Mesothelial cell of epicardium (in vitro differentiated cells): Measurements from ENCODE around the gene LCLAT1. TPM values are rescaled to one million over a fixed set of nuclear protein-coding genes. Genes with fewer than 3 reads are reported as not detected.
"Not testable (repeated sequence)": the region's sequence is repeated elsewhere in the genome, so short reads cannot be mapped to it uniquely, and the experiment has no call there.

ENCODE experiments used
- DNase-seq, 2 experiments: peaks; one replicate each; pipeline ENCODE4 v3.0.0; 2021; ENCODE audit warnings: low spot score in 2 of 2; ENCODE audit not compliant: unreplicated experiment in 2 of 2
- H3K27ac Mint-ChIP-seq: 2 replicates; pipeline ENCODE4 v1.8.0; 2021; ENCODE audit warnings: mixed read lengths
- H3K27me3 Mint-ChIP-seq: 2 replicates; pipeline ENCODE4 v1.8.0; 2021; ENCODE audit warnings: low read depth, mixed read lengths
- H3K36me3 Mint-ChIP-seq: 2 replicates; pipeline ENCODE4 v1.8.0; 2021; ENCODE audit warnings: mixed read lengths
- H3K4me1 Mint-ChIP-seq: 2 replicates; pipeline ENCODE4 v1.8.0; 2021; ENCODE audit warnings: mixed read lengths
- H3K4me3 Mint-ChIP-seq: 2 replicates; pipeline ENCODE4 v1.8.0; 2021; ENCODE audit warnings: mild to moderate bottlenecking, moderate library complexity, mixed read lengths
- H3K9me3 Mint-ChIP-seq: 2 replicates; pipeline ENCODE4 v1.8.0; 2021; ENCODE audit warnings: mixed read lengths
- CTCF ChIP-seq: fragments of 200-600 bp; sonication (generic); IDR thresholded peaks from one replicate; pipeline ENCODE4 v1.5.0; 2021; ENCODE audit warnings: antibody characterized with exemption; ENCODE audit not compliant: unreplicated experiment
- total RNA-seq: library from RNA; stranded (reverse); gene quantifications from 3 replicates; pipeline ENCODE4 v1.2.1, GENCODE V29; 2021

Gene LCLAT1
- total RNA-seq, 1 donor from 2014 or later, result 23.2 TPM

GRCh38 chr2:30502310-30502709 lies 55.3 kb downstream of the LCLAT1 start:
- Mint-ChIP-seq H3K9me3 (peaks cover 38% of the 10 kb centered on the region), H3K4me1 (peaks cover 11% of the 10 kb centered on the region), H3K4me3 (no peak overlapping the region), H3K27me3 (no peaks in the 10 kb centered on the region), H3K27ac (no peak overlapping the region), H3K36me3 (peaks cover 37% of the 10 kb centered on the region)
- DNase-seq, result no peak
- TF ChIP-seq CTCF, result no peak

- peaks cover 38% of the 10 kb centered on the region for H3K9me3 Mint-ChIP-seq
- DNase-seq, result no peak
- H3K4me3 Mint-ChIP-seq, result no peak overlapping the region
- no peaks in the 10 kb centered on the region for H3K27me3 Mint-ChIP-seq
- H3K4me1 Mint-ChIP-seq, result peaks cover 11% of the 10 kb centered on the region
- H3K36me3 Mint-ChIP-seq, result peaks cover 37% of the 10 kb centered on the region
- TF ChIP-seq CTCF, result peak; percentile 33
- no peak overlapping the region for H3K27ac Mint-ChIP-seq
These were observed 56.1 kb downstream of the LCLAT1 start for GRCh38 chr2:30503007-30503694.

- Mint-ChIP-seq H3K27ac (peak overlapping the region; percentile 66), H3K4me3 (no peak overlapping the region)
These were observed 56.6 kb downstream of the LCLAT1 start for GRCh38 chr2:30503695-30504052.

GRCh38 chr2:30504731-30505130 lies 57.7 kb downstream of the LCLAT1 start:
- TF ChIP-seq CTCF, result no peak
- Mint-ChIP-seq H3K4me3 (no peak overlapping the region), H3K27ac (no peak overlapping the region), H3K27me3 (no peaks in the 10 kb centered on the region), H3K36me3 (peaks cover 30% of the 10 kb centered on the region), H3K4me1 (peaks cover 13% of the 10 kb centered on the region), H3K9me3 (peaks cover 33% of the 10 kb centered on the region)
- no peak for DNase-seq

More at GRCh38 chr2:30503695-30504052, 56.6 kb downstream of the LCLAT1 start:
- DNase-seq, result no peak
- Mint-ChIP-seq H3K4me1 (peaks cover 11% of the 10 kb centered on the region), H3K36me3 (peaks cover 37% of the 10 kb centered on the region), H3K9me3 (peaks cover 37% of the 10 kb centered on the region), H3K27me3 (no peaks in the 10 kb centered on the region)
- no peak for TF ChIP-seq CTCF

GRCh38 chr2:30505500-30506180 lies 58.6 kb downstream of the LCLAT1 start:
- Mint-ChIP-seq H3K27me3 (no peaks in the 10 kb centered on the region), H3K27ac (no peak overlapping the region), H3K9me3 (peaks cover 30% of the 10 kb centered on the region), H3K36me3 (peaks cover 27% of the 10 kb centered on the region), H3K4me3 (no peak overlapping the region), H3K4me1 (peaks cover 20% of the 10 kb centered on the region)
- no peak for TF ChIP-seq CTCF
- DNase-seq, result no peak

- H3K4me3 Mint-ChIP-seq, H3K27ac Mint-ChIP-seq, DNase-seq, H3K27me3 Mint-ChIP-seq: not testable (repeated sequence)
- Mint-ChIP-seq H3K9me3 (peaks cover 16% of the 10 kb centered on the region), H3K36me3 (peaks cover 13% of the 10 kb centered on the region), H3K4me1 (peaks cover 36% of the 10 kb centered on the region)
These were observed 60.4 kb downstream of the LCLAT1 start for GRCh38 chr2:30507460-30507859.
